ENCODE data around the gene ABI3BP.

GRCh38 chr3:100759950-100760349 is 233.3 kb downstream of the ABI3BP start:
- TF ChIP-seq TAF1 (IDR thresholded peaks at IDR 0.05; ENCODE audit: borderline replicate concordance, low read depth, low read length): no peak
- TF ChIP-seq CTCF (IDR thresholded peaks at IDR 0.05): no peak
- no peak for TF ChIP-seq EP300 (IDR thresholded peaks at IDR 0.05; ENCODE audit: borderline replicate concordance in 1 of 2, low read depth in 1 of 2, low read length in 1 of 2)
- TF ChIP-seq YY1 (IDR thresholded peaks at IDR 0.05; ENCODE audit: low read depth): no peak
- TF ChIP-seq, protein P1, sequence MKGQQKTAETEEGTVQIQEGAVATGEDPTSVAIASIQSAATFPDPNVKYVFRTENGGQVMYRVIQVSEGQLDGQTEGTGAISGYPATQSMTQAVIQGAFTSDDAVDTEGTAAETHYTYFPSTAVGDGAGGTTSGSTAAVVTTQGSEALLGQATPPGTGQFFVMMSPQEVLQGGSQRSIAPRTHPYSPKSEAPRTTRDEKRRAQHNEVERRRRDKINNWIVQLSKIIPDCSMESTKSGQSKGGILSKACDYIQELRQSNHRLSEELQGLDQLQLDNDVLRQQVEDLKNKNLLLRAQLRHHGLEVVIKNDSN (IDR thresholded peaks at IDR 0.05; ENCODE audit: borderline replicate concordance, low read depth): no peak
- TF ChIP-seq POLR2AphosphoS5 (IDR thresholded peaks at IDR 0.05; ENCODE audit: low read depth, low read length): no peak
- no peak for TF ChIP-seq SIN3A (IDR thresholded peaks at IDR 0.05; ENCODE audit: borderline replicate concordance, low read depth, low read length)
- TF ChIP-seq CHD2 (IDR thresholded peaks at IDR 0.05; ENCODE audit: low read length, partially characterized antibody): no peak
- TF ChIP-seq TCF12 (IDR thresholded peaks at IDR 0.05): no peak
- TF ChIP-seq SMC3 (IDR thresholded peaks at IDR 0.05; ENCODE audit: low read depth, low read length): no peak
